HG03571 (cell line): Measurements from ENCODE around the gene METTL2B.

Experiments used
- ATAC-seq: cut with Tn5 transposase; IDR thresholded peaks from one replicate; pipeline ENCODE4 v1.9.1; 2021; ENCODE audit not compliant: unreplicated experiment

Gene METTL2B

GRCh38 chr7:128476402-128477335 is at the start of gene METTL2B:
TSS of gene METTL2B (plus strand) at chr7:128476748. CDS start at chr7:128476766, 18 bp downstream.
- ATAC-seq = peak; percentile 93

- no peak for ATAC-seq
Observed at GRCh38 chr7:128427289-128427891, 49.2 kb upstream of the METTL2B start.

GRCh38 chr7:128430207-128430606 is 46.3 kb upstream of the METTL2B start:
- ATAC-seq = no peak

GRCh38 chr7:128431221-128431620 is 45.3 kb upstream of the METTL2B start:
- ATAC-seq = no peak

GRCh38 chr7:128431754-128432153 is 44.8 kb upstream of the METTL2B start:
- ATAC-seq = no peak

- no peak for ATAC-seq
Observed at GRCh38 chr7:128434413-128435326, 41.9 kb upstream of the METTL2B start.

GRCh38 chr7:128435327-128435686 is 41.2 kb upstream of the METTL2B start:
- ATAC-seq = no peak

GRCh38 chr7:128437426-128438332 is 38.9 kb upstream of the METTL2B start:
- no peak for ATAC-seq

- no peak for ATAC-seq
Observed at GRCh38 chr7:128442356-128442755, 34.2 kb upstream of the METTL2B start.

- ATAC-seq = no peak
Observed at GRCh38 chr7:128443831-128444600, 32.5 kb upstream of the METTL2B start.

- no peak for ATAC-seq
Observed at GRCh38 chr7:128446306-128446705, 30.2 kb upstream of the METTL2B start.

GRCh38 chr7:128447941-128448564 is 28.5 kb upstream of the METTL2B start:
- no peak for ATAC-seq

GRCh38 chr7:128448751-128449302 is 27.7 kb upstream of the METTL2B start:
- ATAC-seq = no peak

GRCh38 chr7:128450409-128450808 is 26.1 kb upstream of the METTL2B start:
- no peak for ATAC-seq

- no peak for ATAC-seq
Observed at GRCh38 chr7:128450913-128451312, 25.6 kb upstream of the METTL2B start.

GRCh38 chr7:128452552-128452951 is 24.0 kb upstream of the METTL2B start:
- ATAC-seq = no peak

GRCh38 chr7:128453836-128454804 is 22.4 kb upstream of the METTL2B start:
- no peak for ATAC-seq
